ENCODE measurements around the gene WFS1.

Gene WFS1

GRCh38 chr4:6241062-6241845 lies 28.4 kb upstream of the WFS1 start:
- Histone ChIP-seq H3K9me3 (ENCODE audit: severe bottlenecking) (peaks cover 13% of the 10 kb centered on the region), H3K36me3 (ENCODE audit: low read depth) (no peaks in the 10 kb centered on the region), H3K4me3 (ENCODE audit: severe bottlenecking) (no peak overlapping the region), H3K27ac (ENCODE audit: poor library complexity, severe bottlenecking) (no peak overlapping the region), H3K27me3 (ENCODE audit: insufficient read depth, poor library complexity, severe bottlenecking) (no peaks in the 10 kb centered on the region), H3K4me1 (ENCODE audit: insufficient read depth, poor library complexity, severe bottlenecking) (no peaks in the 10 kb centered on the region)
- ATAC-seq (ENCODE audit: low read depth) (no peak), DNase-seq (ENCODE audit: low spot score) (no peak)
- no peak for TF ChIP-seq CTCF (IDR thresholded peaks at IDR 0.05; ENCODE audit: poor library complexity, severe bottlenecking)

GRCh38 chr4:6242271-6243029 lies 27.2 kb upstream of the WFS1 start:
- no peak for TF ChIP-seq CTCF (IDR thresholded peaks at IDR 0.05; ENCODE audit: poor library complexity, severe bottlenecking)
- no peak for ATAC-seq (ENCODE audit: low read depth)
- H3K4me1 ChIP-seq (ENCODE audit: insufficient read depth, poor library complexity, severe bottlenecking): no peaks in the 10 kb centered on the region
- H3K4me3 ChIP-seq (ENCODE audit: severe bottlenecking): no peak overlapping the region
- no peak for DNase-seq (ENCODE audit: low spot score)
- no peaks in the 10 kb centered on the region for H3K36me3 ChIP-seq (ENCODE audit: low read depth)
- H3K27ac ChIP-seq (ENCODE audit: poor library complexity, severe bottlenecking): no peak overlapping the region
- no peaks in the 10 kb centered on the region for H3K27me3 ChIP-seq (ENCODE audit: insufficient read depth, poor library complexity, severe bottlenecking)
- peaks cover 13% of the 10 kb centered on the region for H3K9me3 ChIP-seq (ENCODE audit: severe bottlenecking)

GRCh38 chr4:6245246-6246169 lies 24.1 kb upstream of the WFS1 start:
- Histone ChIP-seq H3K27ac (ENCODE audit: poor library complexity, severe bottlenecking) (no peak overlapping the region), H3K27me3 (ENCODE audit: insufficient read depth, poor library complexity, severe bottlenecking) (peaks cover 27% of the 10 kb centered on the region), H3K36me3 (ENCODE audit: low read depth) (no peaks in the 10 kb centered on the region), H3K4me3 (ENCODE audit: severe bottlenecking) (no peak overlapping the region), H3K9me3 (ENCODE audit: severe bottlenecking) (peaks cover 13% of the 10 kb centered on the region), H3K4me1 (ENCODE audit: insufficient read depth, poor library complexity, severe bottlenecking) (no peaks in the 10 kb centered on the region)
- TF ChIP-seq CTCF (IDR thresholded peaks at IDR 0.05; ENCODE audit: poor library complexity, severe bottlenecking): no peak
- ATAC-seq (ENCODE audit: low read depth) (no peak), DNase-seq (ENCODE audit: low spot score) (no peak)

GRCh38 chr4:6246170-6246634 lies 23.4 kb upstream of the WFS1 start:
- H3K4me3 ChIP-seq (ENCODE audit: severe bottlenecking): no peak overlapping the region
- H3K36me3 ChIP-seq (ENCODE audit: low read depth): no peaks in the 10 kb centered on the region
- DNase-seq (ENCODE audit: low spot score): no peak
- H3K4me1 ChIP-seq (ENCODE audit: insufficient read depth, poor library complexity, severe bottlenecking): no peaks in the 10 kb centered on the region
- peaks cover 29% of the 10 kb centered on the region for H3K27me3 ChIP-seq (ENCODE audit: insufficient read depth, poor library complexity, severe bottlenecking)
- no peak overlapping the region for H3K27ac ChIP-seq (ENCODE audit: poor library complexity, severe bottlenecking)
- ATAC-seq (ENCODE audit: low read depth): no peak
- H3K9me3 ChIP-seq (ENCODE audit: severe bottlenecking): peaks cover 13% of the 10 kb centered on the region
- TF ChIP-seq CTCF (IDR thresholded peaks at IDR 0.05; ENCODE audit: poor library complexity, severe bottlenecking): no peak

Data from RWPE2 (cell line).